Stimulated activated CD8-positive, alpha-beta memory T cell treated with anti-CD3 and anti-CD28 coated beads, Interleukin-4, amount 100 ng/mL, for 48 hours (primary cell): ENCODE data around the gene ZC3H7A.

ENCODE experiments used
- DNase-seq: peaks from one replicate; pipeline ENCODE4 v3.0.0-alpha.2; 2020

The ZC3H7A gene

DNA sequence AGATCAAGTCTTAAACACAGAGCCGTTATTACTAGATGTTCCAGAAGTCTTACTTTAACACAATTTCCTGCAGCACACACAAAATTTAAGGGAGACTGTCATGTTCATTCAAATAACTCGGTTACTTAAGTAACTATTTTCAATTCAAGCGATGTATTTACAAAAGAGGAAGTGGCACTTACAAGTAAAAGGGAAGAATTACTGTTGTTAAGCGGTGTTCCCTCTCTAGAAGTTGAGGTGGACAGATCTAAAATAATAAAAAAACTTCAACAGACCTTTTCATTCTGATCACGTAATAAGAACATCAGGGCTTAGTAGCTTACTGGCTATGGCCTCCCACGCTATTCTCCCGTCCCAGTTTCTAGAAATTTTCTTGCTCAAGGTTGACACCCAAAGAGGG is 28.2 kb downstream of the ZC3H7A start:
- no peak for DNase-seq

DNA sequence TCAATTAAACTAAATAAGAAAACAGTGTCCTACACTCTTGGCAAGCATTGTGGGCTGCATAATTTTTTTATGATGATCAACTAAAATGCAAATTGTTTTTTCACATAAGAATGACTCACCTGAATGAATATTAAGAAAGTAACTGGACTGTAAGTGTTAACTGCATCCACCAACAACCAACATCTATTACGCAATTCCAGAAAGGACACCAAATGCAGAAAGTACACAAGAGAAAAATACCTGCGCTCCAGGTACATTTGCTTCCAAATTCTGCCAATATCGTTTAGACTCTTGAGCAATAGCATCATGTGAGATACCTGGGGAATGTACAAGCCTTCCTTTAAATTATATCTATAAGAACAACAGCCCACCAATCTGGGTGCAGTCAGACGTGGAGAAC is 34.6 kb downstream of the ZC3H7A start:
- no peak for DNase-seq

DNA sequence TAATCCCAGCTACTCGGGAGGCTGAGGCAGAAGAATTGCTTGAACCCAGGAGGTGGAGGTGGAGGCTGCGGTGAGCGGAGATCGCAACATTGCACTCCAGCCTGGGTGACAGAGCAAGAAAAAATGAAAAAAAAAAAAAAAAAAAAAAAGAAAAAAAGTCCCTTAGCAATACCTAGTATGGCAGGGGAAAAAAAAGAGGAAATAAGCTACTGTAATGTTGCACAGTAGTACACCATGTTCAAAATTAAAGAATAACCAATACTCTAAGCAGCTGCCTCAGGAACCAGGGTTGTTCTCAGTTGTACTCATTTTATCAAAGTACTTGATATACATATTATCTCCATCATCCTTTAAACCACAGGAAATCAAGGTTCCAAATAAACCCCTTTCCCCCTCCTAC is 37.1 kb downstream of the ZC3H7A start:
- no peak for DNase-seq

DNA sequence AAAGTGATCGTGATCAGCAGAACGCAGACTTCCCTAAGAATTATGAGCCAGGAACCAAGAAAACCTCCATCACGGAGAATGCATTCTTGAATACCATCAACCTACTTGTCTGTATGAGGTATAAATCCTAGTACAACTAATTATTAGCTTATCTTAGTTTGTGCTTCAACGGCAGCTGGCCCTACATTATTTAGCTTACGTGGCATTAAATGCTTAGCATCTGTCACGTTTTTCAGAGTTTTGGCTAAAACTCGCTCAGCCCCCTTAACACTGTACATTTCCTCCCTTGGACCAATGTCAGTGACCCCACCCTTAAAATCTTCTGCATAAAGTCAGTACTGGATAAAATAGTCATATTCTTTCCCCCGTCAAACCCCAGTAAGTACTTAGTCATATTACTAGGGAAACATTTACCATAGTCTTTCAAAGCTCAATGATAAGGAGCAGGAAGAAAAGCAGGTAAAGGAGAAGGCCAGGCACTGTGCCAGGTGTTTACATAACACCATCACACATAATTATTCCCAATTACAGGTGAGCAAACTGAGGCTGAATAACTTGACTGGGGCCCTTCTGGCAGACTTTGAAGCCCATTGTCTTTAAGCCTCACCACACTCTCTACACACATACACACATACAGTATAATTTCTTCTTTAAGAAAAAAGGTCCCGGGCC is 37.8 kb downstream of the ZC3H7A start:
- DNase-seq, result no peak

DNA sequence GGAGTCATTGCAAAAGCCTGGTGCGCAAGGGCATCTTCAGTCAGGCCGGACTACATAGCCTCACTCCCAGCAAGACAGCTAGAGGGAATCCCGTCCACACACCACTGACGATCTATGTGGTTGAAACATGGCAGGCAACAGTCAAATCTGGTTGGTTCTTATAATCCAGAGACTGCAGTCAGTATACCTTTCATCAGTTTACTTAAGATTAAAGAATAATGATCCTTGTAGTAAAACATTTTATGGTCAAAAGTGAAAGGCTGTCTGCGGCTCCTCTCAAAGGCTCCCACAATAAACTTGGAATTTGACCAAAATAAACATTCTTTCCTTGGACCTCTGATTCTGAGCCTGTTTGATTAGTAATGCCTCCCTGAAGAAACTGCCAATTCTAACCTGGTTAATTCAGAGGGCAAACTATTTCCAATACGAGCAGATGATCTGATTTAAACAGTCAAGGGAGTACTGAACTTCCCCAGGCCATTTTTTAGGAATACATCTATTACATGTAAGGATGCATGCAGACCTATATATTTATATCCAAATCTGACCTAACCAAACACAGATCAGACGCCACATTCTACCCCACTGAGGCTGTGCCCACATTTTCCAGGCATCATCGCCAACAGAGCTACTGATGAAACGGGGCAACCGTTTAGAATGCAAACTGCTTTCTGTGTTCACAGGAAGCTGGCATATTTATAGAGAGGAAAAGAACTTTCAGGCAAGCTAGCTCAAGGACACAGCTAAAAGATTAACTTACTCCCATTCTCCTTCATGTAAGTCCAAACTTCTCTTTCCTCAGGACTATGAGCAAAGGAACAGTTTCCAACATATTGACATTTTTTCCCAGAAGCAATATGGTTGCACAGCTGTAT is 39.1 kb downstream of the ZC3H7A start:
- no peak for DNase-seq

DNA sequence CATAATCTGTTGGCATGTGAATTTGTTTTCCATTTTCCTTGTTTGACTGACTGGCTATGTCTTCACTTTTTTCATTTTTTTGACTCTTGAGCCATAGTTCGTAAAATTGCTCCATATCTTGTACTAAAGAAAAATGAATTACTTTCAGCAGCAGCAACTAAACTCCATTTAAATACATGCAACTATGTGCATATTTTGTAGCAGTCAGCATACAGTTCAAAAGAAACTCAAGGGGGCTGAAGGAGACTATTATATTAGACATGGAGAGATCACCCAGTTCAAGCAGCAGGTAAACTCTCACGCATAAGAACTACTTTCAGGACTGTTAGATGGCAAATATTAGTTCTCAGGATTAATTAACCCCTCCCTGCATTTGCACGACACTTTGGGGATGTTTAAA is 40.8 kb downstream of the ZC3H7A start:
- DNase-seq, result no peak

DNA sequence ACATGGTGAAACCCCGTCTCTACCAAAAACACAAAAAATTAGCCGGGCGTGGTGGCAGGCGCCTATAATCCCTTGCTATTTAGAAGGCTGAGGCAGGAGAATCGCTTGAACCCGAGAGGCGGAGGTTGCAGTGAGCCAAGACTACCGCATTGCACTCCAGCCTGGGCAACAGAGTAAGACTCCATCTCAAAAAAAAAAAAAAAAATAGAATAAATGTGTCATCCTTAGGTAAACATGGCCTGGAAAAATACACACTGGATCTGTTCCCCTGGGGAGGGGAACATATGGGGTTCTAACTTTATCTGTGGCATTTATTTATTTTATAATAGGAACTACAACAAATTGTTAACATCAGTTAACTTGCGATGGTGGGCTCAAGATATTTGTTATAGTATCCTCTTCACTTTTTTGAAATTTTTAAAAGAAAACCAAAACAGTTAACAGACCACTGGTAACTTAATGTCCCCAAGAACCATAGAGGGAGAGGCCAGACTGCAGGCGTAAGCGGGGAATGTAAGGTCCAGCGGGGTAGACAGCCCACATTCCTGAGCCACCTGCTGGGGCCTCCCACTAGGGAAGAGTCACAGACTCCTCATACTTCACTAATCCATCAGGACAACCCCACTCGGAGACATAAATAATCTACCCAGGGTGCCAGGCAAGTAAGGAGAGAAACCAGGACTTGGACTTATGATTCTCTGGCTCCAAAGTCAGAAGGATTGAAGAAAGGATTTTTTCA is 41.9 kb downstream of the ZC3H7A start:
- DNase-seq, result no peak

DNA sequence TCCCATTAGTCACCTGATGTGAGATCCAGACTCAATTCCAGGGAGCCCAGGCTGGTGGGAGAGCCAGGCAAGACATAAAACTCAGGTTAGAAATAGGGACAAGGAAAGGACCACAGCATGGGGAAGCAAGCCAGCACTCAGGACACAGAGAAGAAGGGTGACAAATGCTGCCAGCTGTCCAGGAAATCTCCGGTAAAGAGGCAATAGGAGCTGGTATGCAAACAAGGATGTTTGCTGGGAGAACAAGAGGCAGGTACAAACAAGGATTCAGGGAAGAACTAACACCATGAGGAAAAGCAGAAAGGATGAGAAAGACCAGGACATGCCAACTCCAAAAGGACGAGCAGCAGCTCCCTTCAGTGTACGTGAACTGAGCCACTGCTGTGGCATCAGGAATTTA is 44.2 kb downstream of the ZC3H7A start:
- DNase-seq, result no peak

DNA sequence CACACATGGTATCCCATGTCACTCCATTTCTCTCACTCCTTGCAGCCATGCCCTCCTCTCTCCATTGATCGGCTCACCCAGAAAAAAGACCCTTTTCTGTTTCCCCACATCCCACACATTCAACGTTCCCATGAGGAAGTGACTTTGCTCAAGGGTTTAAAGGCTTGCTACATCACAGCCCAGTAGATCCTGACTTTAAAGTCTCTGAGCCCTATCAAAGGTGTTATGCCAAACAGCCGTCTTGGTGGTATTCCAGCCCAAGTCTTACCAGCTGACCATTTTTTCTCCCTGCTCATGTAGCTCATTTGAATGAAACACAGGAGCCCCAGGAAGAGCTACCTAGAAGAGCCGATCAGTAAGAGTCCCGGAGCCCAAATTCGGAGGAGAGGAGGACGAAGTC is 47.0 kb downstream of the ZC3H7A start:
- DNase-seq, result no peak

DNA sequence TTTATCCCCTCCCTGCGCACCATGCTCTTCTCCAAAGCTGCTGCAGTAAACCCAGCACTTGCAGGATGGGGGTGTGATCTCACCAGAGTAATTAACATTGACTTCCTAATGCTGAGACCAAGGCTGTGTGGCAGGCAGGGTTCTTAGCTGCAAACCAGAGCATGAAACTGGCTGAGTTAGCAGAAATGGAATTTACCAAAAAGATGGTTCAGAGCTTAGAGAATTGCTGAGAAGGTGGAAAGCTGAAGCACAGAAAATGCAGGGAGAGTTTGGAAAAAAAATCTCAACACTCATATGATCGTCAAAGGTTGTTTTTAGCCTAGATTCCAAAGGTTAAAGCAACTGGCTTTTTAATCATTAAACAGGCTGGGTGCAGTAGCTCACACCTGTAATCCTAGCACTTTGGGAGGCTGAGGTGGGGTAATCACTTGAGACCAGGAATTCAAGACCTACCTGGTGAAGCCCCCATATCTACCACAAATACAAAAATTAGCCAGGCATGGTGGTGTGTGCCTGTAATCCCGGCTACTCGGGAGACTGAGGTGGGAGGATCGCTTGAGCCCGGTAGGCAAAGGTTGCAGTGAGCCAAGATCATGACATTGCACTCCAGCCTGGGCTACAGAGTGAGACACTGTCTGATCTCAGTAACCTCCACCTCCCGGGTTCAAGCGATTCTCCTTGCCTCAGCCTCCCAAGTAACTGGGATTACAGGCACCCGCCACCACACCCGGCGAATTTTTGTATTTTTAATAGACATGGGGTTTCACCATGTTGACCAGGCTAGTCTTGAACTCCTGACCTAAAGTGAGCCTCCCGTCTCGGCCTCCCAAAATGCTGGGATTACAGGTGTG is 48.4 kb downstream of the ZC3H7A start:
- no peak for DNase-seq

DNA sequence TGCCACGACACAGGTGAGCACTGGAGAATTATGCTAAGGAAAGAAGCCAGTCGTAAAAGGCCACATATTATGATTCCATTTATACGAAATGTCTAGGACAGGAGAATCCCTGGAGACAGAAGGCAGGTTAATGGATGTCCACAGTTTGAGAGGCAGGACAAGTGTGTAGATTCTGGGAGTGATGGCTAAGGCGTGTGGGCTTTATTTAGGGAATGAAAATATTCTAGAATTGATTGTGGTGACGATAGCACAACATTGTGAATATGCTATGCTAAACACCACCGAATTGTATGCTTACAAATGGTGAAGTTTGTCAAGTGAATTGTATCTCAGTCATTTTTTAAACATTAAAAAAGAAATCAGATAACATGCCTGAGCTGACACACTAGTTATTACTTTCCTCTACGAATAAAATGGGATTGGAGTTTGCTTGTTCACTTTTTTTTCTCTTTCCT is 49.1 kb downstream of the ZC3H7A start:
- DNase-seq, result no peak

DNA sequence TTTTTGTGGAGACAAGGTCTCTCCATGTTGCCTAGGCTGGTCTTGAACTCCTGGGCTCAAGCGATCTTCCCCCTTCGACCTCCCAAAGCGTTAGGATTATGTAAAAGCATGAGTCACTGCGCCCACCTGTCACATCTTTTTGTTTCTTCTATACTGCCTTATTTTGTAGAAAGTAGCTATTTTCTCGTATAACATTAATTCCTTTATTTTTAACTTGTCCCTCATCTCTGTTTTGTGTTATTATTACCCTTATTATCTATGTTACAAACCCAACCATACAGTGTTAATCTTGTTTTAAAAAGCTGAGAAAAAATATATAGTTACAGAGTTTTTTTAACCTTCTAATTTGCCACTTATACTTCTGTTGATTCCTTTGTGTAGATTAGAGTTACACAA is 53.0 kb downstream of the ZC3H7A start:
- DNase-seq, result no peak

DNA sequence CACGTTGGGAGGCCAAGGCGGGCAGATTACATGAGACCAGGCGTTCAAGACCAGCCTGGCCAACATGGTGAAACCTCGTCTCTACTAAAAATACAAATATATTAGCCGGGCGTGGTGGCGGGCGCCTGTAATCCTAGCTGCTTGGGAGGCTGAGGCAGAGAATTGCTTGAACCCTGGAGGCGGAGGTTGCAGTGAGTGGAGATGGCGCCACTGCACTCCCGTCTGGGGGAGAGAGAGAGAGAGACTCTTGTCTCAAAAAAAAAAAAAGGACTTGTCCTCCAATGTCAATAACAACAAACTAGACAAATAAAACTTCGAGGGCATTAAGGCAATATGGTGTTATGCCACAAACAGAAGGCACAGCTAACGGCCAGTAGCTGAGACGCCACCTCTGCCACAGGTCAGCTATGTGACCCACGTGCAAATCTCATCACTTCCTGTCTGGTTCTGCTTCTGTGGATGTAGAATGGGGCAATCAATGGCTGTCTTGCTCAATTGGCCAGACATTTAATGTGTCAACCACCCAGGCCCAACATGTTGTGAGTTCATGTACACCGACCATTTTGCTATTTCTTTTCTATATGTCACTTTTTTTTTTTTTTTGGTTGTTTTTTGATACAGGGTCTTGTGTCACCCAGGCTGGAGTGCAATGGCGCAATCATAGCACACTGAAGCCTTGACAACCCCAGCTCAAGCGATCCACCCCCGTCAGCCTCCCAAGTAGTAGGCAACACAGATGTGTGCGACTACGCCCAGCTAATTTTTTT is 53.6 kb downstream of the ZC3H7A start:
- peak; percentile 50 for DNase-seq

DNA sequence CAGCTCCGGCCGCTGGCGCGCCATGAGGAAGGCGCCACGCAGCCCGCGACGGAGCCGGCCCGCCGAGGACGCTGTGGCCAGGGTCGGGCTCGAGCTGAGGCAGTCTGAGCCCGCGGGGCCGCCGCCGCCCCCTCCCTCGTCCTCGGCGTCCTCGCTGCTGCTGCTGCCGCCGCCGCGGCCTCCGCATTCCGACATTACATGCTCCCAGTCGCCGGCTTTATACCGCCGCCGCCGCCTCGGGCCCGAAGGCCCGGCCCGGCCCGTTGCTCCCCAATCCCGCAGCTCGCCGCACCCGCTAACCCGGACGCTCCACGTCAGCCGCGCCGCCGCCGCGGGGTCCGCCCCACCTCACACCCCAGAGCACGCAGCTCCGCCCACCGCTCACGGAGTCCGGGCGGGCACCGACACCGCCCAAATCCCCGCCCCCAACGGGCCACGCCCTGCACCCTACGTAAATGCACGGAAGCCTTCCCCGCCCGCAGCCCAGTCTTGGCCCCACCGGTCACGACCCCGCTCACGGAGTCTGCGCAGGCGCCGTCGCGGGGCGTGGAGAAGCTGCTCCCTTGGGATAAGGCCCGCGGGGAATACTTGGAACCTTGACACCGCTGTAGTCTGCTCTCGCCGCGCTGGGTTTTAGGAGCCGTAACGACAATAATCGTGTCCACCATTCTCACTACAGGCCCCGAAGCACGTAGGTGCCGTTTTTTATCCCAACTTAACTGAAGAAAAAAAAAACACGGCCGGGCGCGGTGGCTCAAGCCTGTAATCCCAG is 54.3 kb downstream of the ZC3H7A start, which contains the start of gene TXNDC11:
Gene TXNDC11, minus strand, starts transcription at position 322 of the 772 bp plus-strand sequence. Its CDS starts 127 bp downstream, at position 195.
- peak; percentile 100 for DNase-seq

DNA sequence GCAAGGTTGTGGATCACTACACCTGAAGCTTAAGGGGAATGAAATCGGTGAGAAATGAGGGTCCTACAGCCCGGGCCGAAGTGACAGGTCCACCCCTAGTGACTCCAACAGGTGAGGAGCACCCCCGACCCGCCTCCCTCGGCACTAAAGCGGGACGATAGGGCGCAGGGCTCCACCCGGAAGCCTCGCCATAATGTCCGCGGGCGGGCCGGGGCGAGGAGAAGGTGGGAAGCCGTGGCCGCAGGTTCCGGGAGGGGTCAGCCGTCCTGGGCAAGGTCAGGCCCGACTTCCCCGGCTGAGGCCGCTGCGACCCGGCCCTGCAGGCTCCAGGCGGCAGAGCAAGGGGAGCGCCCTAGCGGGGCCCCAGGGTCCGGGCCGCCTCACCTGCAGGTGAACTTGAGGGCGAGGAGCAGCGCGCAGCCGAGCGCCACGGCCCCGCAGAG is 54.9 kb downstream of the ZC3H7A start:
- peak; percentile 69 for DNase-seq

DNA sequence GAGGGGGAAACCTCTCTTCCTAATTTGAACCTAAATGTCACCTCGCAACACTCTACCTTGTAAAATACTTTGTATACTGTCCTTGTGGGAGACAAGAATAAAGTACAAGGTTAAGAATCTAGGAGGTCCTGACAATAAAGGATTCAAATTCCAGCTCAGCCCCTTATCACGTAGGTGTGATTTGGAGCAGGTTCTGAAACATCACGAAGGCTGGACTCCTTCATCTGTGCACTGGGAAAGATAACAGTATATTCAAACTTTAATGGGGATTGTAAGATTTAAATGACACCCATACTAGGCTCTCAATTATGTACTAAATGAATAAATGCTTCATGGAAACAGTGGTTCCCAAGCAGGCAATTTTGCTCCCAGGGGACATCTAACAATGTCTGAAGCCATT is 56.5 kb downstream of the ZC3H7A start:
- no peak for DNase-seq

DNA sequence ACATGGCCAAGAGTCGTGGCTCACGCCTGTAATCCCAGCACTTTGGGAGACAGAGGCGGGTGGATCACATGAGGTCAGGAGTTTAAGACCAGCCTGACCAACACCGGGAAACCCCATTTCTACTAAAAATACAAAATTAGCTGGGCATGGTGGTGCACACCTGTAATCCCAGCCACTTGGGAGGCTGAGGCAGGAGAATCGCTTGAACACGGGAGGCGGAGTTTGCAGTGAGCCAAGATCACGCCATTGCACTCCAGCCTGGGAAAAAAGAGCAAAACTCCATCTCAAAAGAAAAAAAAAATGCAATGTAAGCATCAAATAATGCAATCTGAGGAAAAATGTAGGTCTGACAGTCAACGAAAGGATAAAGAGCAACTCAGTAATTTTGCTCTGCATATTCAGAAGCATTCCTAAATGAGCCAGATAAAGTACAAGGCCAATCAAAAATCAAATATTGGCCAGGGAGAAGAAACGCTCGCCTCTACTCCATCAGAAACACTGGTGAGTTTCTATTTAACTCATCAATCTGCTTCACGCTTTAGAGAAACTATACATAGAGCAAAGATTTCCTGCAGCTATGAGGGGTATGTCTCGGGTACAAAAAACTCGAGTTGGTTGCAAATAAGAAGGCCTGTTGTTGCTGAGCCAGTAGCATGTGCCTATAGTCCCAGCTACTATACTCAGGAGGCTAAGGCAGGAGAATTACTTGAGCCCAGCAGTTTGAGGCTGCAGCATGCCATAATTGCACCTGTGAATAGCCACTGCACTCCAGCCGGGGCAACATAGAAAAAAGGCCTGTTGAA is 58.1 kb downstream of the ZC3H7A start:
- DNase-seq, result no peak

DNA sequence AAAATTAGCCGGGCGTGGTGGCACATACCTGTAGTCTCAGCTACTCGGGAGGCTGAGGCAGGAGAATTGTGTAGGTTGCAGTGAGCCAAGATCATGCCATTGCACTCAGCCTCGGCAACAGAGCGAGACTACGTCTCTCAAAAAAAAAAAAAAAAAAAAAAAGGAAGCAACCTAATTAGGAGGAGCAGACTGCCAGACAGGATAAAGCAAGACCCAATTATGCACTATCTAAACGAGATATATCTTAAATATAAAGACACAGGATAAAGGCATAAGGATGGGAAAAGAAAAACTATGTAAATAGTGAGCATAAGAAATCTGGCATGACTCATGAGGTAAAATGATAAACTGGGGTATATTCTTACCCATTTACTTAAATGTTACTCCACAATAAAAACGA is 59.3 kb downstream of the ZC3H7A start:
- DNase-seq, result no peak

DNA sequence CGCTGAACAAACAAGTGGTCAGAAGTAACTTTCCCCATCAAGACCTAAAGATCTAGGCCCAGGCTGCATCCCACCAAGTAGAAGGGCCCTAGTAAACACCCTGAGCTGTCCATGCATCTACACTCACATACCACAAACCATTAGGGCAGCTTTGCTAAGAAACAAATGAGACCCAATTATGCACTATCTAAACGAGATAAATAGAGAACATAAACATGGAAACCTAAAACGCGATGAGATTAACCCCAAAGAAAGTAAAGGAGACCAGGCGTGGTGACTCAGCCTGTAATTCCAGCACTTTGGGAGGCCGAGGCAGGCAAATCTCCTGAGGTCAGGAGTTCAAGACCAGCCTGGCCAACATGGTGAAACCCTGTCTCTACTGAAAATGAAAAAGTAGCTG is 60.2 kb downstream of the ZC3H7A start:
- no peak for DNase-seq

DNA sequence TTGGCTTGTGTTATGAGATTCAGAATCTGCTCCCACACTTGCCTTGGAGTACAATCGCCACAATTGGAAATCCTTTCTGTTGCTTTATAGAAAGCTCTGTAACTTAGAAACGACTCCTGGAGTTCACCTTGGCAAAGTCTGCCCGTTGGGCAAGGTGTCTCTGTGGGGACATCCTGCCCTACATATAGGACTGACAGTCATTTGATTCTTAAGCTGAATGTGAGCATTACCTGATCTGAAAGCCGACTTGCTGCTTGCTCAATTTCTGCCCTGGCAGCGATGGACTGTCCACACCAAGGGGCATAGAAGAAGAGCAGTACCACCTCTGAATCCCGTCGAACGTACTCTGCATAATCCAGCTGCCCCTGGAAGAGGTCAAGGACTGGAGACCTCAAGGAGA is 61.3 kb downstream of the ZC3H7A start:
- DNase-seq, result no peak
